Activated naive CD4-positive, alpha-beta T cell (primary cell): Measurements from ENCODE around the gene ATXN1.

Experiments used
- DNase-seq, 4 experiments: peaks; one replicate each; lab custom pipeline; 2025; lab: John Stamatoyannopoulos, UW

The ATXN1 gene

DNA sequence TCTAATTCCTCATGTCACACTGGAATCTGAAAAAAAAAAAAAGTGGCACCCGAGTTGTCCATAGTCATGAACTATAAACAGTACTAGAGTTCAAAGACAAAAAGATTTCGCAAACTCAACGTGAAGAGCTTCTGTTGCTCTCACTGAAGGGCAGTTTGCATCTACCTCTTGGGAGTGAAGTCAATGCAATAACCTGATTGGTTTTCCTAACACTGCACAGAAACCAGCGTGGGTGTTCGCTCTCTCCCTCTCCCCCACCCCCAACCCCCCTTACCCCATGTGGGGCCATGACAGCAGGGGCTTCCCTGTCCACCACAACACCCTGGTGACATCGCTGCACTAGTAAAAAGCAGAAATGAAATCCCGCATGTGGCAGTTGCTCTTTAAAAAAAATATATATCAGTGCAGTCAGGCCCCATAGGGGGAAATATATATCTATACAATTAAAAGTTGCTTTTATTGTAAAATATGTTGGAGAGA lies 456.0 kb downstream of the ATXN1 start:
- no peak for DNase-seq

GRCh38 chr6:16302721-16303552 lies 458.3 kb downstream of the ATXN1 start:
- no peak for DNase-seq

- no peak for DNase-seq
Measured at GRCh38 chr6:16301511-16301910, 459.7 kb downstream of the ATXN1 start.

DNA sequence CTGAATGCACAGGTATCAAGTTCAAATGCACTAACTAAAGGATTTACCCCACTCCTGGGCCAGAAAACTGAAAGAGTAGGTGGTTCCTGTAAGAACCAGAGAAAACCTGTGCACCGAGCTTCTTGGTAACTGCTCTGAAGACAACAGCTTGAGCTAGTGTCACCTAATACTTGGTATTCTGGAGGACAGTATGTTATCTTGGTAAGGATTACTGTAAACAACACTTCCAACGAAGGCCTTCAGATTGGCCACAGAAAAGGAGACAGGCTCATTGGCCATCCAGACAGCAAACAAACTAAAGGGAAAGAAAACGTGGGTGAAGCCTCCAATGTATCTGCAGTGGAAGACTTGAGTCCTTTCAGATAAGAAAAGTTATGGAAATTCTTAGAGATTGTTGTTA lies 461.4 kb downstream of the ATXN1 start:
- DNase-seq = no peak

GRCh38 chr6:16296061-16296670 lies 465.1 kb downstream of the ATXN1 start:
- DNase-seq = no peak

GRCh38 chr6:16295471-16295870 lies 465.8 kb downstream of the ATXN1 start:
- DNase-seq = no peak

- DNase-seq = no peak
Measured at GRCh38 chr6:16295060-16295459, 466.2 kb downstream of the ATXN1 start.

DNA sequence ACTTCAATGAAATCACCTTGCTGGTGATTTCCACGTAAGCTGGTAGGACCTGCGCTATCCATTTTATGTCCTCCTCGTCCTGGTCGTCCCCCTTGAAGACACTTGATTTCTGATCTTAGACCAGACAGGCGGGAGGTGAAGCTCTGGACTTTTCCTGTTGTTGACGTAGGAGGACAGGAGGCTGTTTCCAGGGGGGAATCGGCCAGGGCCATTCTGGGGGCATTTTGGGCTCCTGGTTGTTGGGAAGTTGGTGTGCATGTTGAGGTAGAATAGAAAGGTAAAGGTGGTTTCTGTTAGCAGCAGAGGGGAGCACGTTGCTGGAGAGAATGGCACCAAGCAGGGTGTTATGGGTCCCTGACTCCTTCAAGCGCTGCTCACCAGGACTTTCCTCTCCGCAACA lies 466.9 kb downstream of the ATXN1 start:
- no peak for DNase-seq

DNA sequence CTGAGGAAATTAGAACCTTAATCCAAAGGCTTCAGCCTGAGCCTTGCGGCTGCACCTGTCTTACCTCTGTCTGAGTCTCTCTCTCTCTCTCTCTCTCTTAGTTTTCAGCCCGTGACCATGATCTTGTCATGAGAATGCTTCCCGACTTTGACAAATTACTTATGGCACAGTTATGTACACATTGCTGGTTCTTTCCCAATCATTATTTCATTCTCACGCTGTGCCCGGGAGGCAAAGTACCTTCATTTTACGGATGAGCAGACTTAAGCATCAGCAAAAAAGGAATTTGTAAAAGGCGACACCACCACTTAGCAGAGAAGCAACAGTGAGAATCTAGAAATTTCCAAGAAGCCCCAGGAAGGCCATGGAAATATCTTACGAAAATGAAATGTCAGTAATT lies 468.3 kb downstream of the ATXN1 start:
- no peak for DNase-seq

DNA sequence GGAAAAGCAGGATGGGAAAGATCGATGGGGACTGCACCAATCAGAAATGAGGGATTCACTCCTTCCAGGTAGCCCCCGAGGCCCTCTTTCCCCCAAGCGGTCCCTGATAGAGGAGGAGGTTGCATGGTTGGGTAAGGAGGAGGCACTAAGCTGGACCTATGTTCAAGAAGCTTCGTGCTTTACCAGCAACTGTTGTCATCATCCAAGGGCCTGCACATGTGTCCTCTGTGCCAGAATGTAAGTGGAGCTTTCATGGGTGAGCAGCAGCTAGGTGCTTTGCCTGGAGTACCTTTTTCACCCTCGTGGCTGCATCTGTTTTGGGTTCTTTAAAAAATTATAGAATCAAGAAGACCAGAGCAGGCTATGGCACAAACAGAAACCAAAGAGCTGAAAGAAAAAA lies 468.8 kb downstream of the ATXN1 start:
- no peak for DNase-seq

DNA sequence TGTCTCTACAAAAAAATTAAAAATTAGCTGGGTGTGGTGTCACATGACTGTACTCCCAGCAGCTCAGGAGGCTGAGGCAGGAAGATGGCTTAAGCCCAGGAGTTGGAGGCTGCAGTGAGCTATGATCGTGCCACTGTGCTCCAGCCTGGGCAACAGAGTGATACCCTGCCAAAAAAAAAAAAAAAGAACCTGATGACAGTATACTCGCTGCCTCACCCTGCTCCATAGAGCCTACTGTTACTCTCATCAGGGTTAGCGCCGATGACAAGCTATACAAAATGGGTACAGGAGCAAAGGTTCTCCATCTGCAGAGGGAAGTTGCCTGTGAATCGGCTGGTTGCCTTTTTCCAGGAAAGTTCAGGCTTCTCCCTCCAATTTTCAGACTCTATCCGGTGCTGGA lies 469.5 kb downstream of the ATXN1 start:
- no peak for DNase-seq

GRCh38 chr6:16288163-16288562 lies 473.1 kb downstream of the ATXN1 start:
- no peak for DNase-seq

DNA sequence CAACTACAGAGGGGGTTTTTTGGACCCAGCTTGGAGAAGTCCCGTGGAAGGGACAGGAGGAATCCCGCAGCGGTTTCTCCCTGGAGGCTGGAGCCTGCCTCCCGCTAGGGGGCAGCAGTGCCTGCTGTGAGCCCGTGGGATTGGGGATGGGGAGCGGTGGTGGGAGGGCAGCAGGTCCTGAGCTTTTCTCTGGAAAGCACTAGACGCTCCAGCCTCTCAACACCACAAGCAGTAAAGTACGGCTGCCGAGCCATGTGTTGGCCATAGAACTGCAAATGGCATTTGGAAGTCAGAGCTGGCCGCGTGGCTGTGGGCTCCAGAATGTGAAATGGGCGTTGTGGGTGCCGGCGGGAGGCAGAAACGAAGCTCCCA lies 475.1 kb downstream of the ATXN1 start:
- no peak for DNase-seq

DNA sequence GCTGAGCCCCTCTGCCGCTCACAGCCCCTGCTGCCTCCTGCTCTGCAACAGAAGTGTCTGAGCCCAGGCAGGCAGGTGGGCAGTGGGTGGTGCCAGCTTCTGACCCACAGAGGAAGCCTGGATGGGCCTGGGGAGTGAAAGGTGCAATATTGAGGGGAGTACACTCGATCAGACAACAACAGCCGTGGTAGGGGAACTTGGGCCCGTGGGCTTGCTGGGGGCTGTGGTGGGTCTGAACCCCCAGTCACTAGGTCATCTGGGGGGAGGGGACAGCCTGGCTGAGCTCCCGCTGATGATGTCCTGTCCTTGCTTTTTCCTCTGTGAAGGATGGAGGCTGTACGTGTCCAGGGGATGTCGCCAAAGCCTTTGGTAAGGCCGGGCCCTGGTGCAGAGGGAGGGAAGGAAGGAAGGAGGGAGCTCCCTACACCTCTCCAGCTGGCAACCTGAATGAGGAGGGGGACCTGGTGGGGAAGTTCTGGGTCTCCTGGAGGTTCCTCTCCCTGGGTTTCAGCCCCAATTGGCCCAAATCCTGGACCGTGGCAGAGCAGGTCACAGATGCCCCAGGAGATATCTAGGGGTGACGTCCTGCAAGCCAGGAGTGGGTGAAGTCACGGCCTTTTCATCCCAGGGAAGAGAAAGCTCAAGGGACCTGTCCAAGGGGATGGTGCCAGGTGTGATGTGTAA lies 475.7 kb downstream of the ATXN1 start:
- DNase-seq = no peak

- DNase-seq = no peak
Measured at GRCh38 chr6:16284472-16284871, 476.8 kb downstream of the ATXN1 start.

DNA sequence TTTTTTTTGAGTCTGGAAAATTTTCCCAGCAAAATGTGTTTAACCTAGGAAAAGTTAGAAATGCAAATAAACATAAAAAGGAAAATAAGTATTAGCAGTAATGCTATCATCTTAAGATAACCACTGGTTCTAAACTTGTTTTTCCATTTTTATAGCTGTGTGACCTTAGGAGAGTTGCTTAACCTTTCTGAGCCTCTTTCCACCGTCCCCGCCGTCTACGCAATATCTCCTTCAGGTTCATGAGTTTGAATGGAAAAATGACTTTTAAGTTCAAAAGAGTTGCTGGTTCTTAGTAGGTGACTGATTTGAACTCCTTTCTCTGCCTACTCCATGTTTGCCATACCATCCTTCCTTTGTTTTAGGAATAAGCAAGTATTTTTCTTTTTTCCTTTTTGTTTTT lies 478.9 kb downstream of the ATXN1 start:
- DNase-seq = no peak

GRCh38 chr6:16279243-16279642 lies 482.0 kb downstream of the ATXN1 start:
- no peak for DNase-seq

- no peak for DNase-seq
Measured at GRCh38 chr6:16278750-16279149, 482.5 kb downstream of the ATXN1 start.

GRCh38 chr6:16278048-16278724 lies 483.1 kb downstream of the ATXN1 start:
- DNase-seq = no peak

DNA sequence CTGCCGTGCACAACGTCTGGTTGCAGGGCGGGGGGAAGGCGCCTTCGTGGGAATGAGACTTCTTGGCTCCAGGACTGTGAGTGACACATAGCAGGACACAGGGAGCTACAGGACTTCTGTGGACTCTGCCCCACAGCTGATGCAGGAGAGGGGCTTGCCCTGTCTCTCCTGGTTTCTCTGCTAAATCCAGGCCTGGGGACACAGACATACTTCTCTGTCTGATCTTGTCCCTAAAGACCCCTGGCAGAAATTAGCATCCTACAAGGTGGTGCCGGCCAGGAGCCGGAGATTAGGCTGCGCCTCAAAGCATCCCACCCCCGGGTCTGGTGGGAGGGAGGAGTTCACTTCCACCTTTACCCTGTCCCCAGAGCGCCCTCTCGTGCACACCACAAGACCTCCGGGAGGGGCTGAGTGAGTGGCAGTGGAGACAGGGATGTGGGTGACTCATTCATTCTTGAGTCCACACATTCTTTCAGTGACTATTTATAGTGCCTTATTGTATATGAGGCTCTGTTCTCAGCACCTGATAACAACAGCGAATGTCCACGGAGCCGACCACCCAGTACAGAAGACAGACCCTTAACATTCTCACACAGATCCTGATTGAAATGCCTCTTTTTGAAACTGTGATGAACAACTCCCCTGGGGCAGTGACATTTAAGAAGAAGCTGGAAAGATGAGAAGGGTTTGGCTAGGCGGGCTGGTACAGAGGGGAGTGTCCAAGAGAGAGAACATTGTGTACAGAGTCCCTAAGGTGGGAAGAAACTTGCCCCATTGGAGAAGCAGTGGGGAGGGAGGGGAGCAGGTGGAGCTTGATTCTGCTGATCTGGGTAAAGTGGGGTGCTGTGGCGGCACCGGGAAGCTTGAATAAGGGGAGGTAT lies 483.9 kb downstream of the ATXN1 start:
- no peak for DNase-seq

GRCh38 chr6:16274885-16275589 lies 486.2 kb downstream of the ATXN1 start:
- DNase-seq = no peak
